HepG2 (cell line): Measurements from ENCODE around the gene SEMA4F. TPM values are rescaled to one million over a fixed set of nuclear protein-coding genes. Genes with fewer than 3 reads are reported as not detected.

Experiments used
- ATAC-seq: fragments of 200-7000 bp; cut with Tn5 transposase; 3 replicates; pipeline ENCODE4 v1.9.1; 2020; ENCODE audit warnings: mild to moderate bottlenecking, moderate library complexity
- BruUV-seq: library from RNA; stranded (reverse); fragments of 400-500 nt; replicated peaks from 2 replicates; lab custom pipeline; 2021; lab: Mats Ljungman, UMichigan
- CTCF ChIA-PET: fragments of 300-600 bp; formaldehyde crosslinking; extraction: SDS; loops from one replicate; lab custom pipeline; 2021; ENCODE audit warnings: low total read pairs, inconsistent platforms, low intra/inter-chr PET ratio; lab: Yijun Ruan, JAX
- POLR2A ChIA-PET: fragments of 350-600 bp; sonication (Branson Sonifier 250); formaldehyde crosslinking; loops from one replicate; lab custom pipeline; 2020; ENCODE audit warnings: antibody characterized with exemption, inconsistent platforms; lab: Yijun Ruan, JAX
- DNase-seq: peaks from one replicate; pipeline ENCODE4 v3.0.0-alpha.2; 2015; ENCODE audit warnings: low spot score
- FAIRE-seq: peaks from 3 replicates; lab custom pipeline; 2011; peaks lifted over from hg19 to GRCh38; lab: Jason Lieb, UNC
- H2AFZ ChIP-seq: one replicate; pipeline ENCODE4 v1.6.1; 2011; ENCODE audit warnings: low read length, inconsistent platforms
- H3K27ac ChIP-seq: fragments of 300-600 bp; 3 replicates; pipeline ENCODE4 v1.8.0; 2011; ENCODE audit warnings: mixed run types, mild to moderate bottlenecking, mixed read lengths, low read length, inconsistent platforms; ENCODE audit not compliant: insufficient read depth; ENCODE audit errors: extremely low read length
- H3K27me3 ChIP-seq, 2 experiments: fragments of 200-600 bp in 1 of 2; 2 replicates in 1 of 2; 3 replicates in 1 of 2; pipeline versions ENCODE4 v1.6.0 to v1.8.0; 2011; ENCODE audit warnings: low read length in 2 of 2, mild to moderate bottlenecking in 2 of 2, moderate library complexity in 2 of 2, inconsistent platforms in 1 of 2; ENCODE audit not compliant: insufficient read depth in 2 of 2, control insufficient read depth in 1 of 2
- H3K36me3 ChIP-seq, 2 experiments: fragments of 200-600 bp in 1 of 2; replicated peaks in 1 of 2; 2 replicates in 1 of 2; 3 replicates in 1 of 2; pipeline versions ENCODE4 v1.5.1 to v1.8.0; 2011; ENCODE audit warnings: low read length in 2 of 2, inconsistent platforms in 1 of 2; ENCODE audit not compliant: insufficient read depth in 2 of 2, control insufficient read depth in 1 of 2
- H3K4me1 ChIP-seq: 2 replicates; pipeline ENCODE4 v1.5.1; 2012; ENCODE audit warnings: low read length, inconsistent platforms; ENCODE audit not compliant: insufficient read depth
- H3K4me2 ChIP-seq: 2 replicates; pipeline ENCODE4 v1.6.0; 2011; ENCODE audit warnings: low read depth, low read length, inconsistent platforms
- H3K4me3 ChIP-seq, 3 experiments: fragments of 200-600 bp in 1 of 3; sonication (generic), shearing (Covaris generic) in 1 of 3; replicated peaks in 1 of 3; 2 replicates each; pipeline ENCODE4 v1.5.1; 2011 to 2016; ENCODE audit warnings: low read length in 3 of 3, inconsistent platforms in 2 of 3, low read depth in 2 of 3, mild to moderate bottlenecking in 2 of 3, control low read depth in 1 of 3, mixed read lengths in 1 of 3; ENCODE audit not compliant: insufficient read depth in 1 of 3
- H3K79me2 ChIP-seq: one replicate; pipeline ENCODE4 v1.6.1; 2011; ENCODE audit warnings: low read length, inconsistent platforms; ENCODE audit not compliant: insufficient read depth
- H3K9ac ChIP-seq: 2 replicates; pipeline ENCODE4 v1.6.0; 2011; ENCODE audit warnings: mild to moderate bottlenecking, low read depth, low read length, inconsistent platforms; ENCODE audit not compliant: insufficient read depth
- H3K9me3 ChIP-seq: 2 replicates; pipeline ENCODE4 v1.5.1; 2012; ENCODE audit warnings: mild to moderate bottlenecking, low read length
- H4K20me1 ChIP-seq: 2 replicates; pipeline ENCODE4 v1.6.0; 2011; ENCODE audit warnings: inconsistent platforms, mild to moderate bottlenecking, low read length, moderate library complexity; ENCODE audit not compliant: insufficient read depth
- EZH2 ChIP-seq: conservative IDR thresholded peaks from 2 replicates; pipeline ENCODE4 v1.6.1; 2012; ENCODE audit warnings: mild to moderate bottlenecking, low read depth, low read length, moderate library complexity
- FUBP1 ChIP-seq: sonication (generic); formaldehyde crosslinking; IDR thresholded peaks from 2 replicates; pipeline ENCODE4 v1.5.1; 2020; ENCODE audit warnings: missing genetic modification reagents, mild to moderate bottlenecking, borderline replicate concordance
- HMG20A ChIP-seq: IDR thresholded peaks from 2 replicates; pipeline ENCODE4 v1.6.1; 2016; ENCODE audit warnings: borderline replicate concordance
- JARID2 ChIP-seq: sonication (generic); formaldehyde crosslinking; IDR thresholded peaks from 2 replicates; pipeline ENCODE4 v1.8.1; 2023; ENCODE audit warnings: missing genetic modification reagents, inconsistent platforms; ENCODE audit not compliant: insufficient replicate concordance
- NFKB2 ChIP-seq: sonication (generic); formaldehyde crosslinking; IDR thresholded peaks from 2 replicates; pipeline ENCODE4 v1.4.0; 2020; ENCODE audit warnings: missing genetic modification reagents, borderline replicate concordance
- PRDM10 ChIP-seq: sonication (generic); formaldehyde crosslinking; IDR thresholded peaks from 2 replicates; pipeline ENCODE4 v1.4.0; 2020; ENCODE audit warnings: low read depth, missing genetic modification reagents
- RCOR2 ChIP-seq: IDR thresholded peaks from 2 replicates; pipeline ENCODE4 v1.6.1; 2016; ENCODE audit warnings: missing biosample characterization, missing genetic modification reagents
- SP1 ChIP-seq, 2 experiments: fragments of 450-650 bp in 1 of 2; sonication (generic) in 1 of 2; formaldehyde crosslinking in 1 of 2; IDR thresholded peaks; 2 replicates each; pipeline versions ENCODE4 v1.4.0 to v1.6.1; 2016 to 2020; ENCODE audit warnings: missing genetic modification reagents in 1 of 2
- TIGD3 ChIP-seq: sonication (generic); formaldehyde crosslinking; IDR thresholded peaks from 2 replicates; pipeline ENCODE4 v1.5.1; 2020; ENCODE audit warnings: mild to moderate bottlenecking, missing genetic modification reagents, borderline replicate concordance
- ZNF121 ChIP-seq: sonication (generic); formaldehyde crosslinking; IDR thresholded peaks from 2 replicates; pipeline ENCODE4 v1.5.0; 2020; ENCODE audit warnings: mild to moderate bottlenecking, missing genetic modification reagents
- ZNF543 ChIP-seq: sonication (generic); formaldehyde crosslinking; IDR thresholded peaks from 2 replicates; pipeline ENCODE4 v1.4.0; 2020; ENCODE audit warnings: mild to moderate bottlenecking, missing genetic modification reagents
- ZNF788 ChIP-seq: sonication (generic); formaldehyde crosslinking; IDR thresholded peaks from 2 replicates; pipeline ENCODE4 v1.5.0; 2020; ENCODE audit warnings: mild to moderate bottlenecking, missing genetic modification reagents, borderline replicate concordance
- ZNF883 ChIP-seq: sonication (generic); formaldehyde crosslinking; IDR thresholded peaks from 2 replicates; pipeline ENCODE4 v1.5.1; 2020; ENCODE audit warnings: mild to moderate bottlenecking, missing genetic modification reagents; ENCODE audit errors: not compliant biosample characterization
- WGBS: methylation state at CpG from one replicate; pipeline ENCODE4 v1.1.6; 2017; ENCODE audit warnings: low lambda C conversion rate; 5-methylcytosine and 5-hydroxymethylcytosine counted together
- in situ Hi-C: cut with HindIII; loops from 2 replicates; pipeline ENCODE4 v1.10.0; 2017; ENCODE audit warnings: low pct_unique_long_range_greater_than_20kb; ENCODE audit not compliant: extremely low pct_ligation_motif_present
- intact Hi-C: fragments of 100-400 bp; cut with micrococcal nuclease; formaldehyde crosslinking; loops from one replicate; pipeline ENCODE4 v1.10.0; 2022; ENCODE audit not compliant: unreplicated experiment
- polyA plus RNA-seq, 8 experiments: library from polyadenylated mRNA; depleted of rRNA in 3 of 8; stranded (reverse) in 7 of 8; unstranded in 1 of 8; fragments of >200 nt; fragmentation: Illumina TruSeq in 4 of 8; extraction: Trizol in 4 of 8; gene quantifications; 2 replicates each; pipeline versions ENCODE4 v1.2.1 to v1.2.3, GENCODE V29; 2011 to 2016; ENCODE audit warnings: low read depth in 4 of 8, missing spikeins in 1 of 8, mixed read lengths in 1 of 8; ENCODE audit not compliant: insufficient read depth in 1 of 8
- total RNA-seq, 5 experiments: library from RNA; depleted of rRNA; stranded (reverse); fragments of >200 nt; fragmentation: Illumina TruSeq; extraction: Trizol; gene quantifications; 2 replicates each; pipeline ENCODE4 v1.2.3, GENCODE V29; 2016; ENCODE audit warnings: low read depth in 1 of 5

Gene SEMA4F
- total and polyA plus RNA-seq, 2 of the 13 experiments (the other 11 are each of a cell fraction or from before 2014, with no cell fraction given) = 7.1 to 10.3 TPM

DNA sequence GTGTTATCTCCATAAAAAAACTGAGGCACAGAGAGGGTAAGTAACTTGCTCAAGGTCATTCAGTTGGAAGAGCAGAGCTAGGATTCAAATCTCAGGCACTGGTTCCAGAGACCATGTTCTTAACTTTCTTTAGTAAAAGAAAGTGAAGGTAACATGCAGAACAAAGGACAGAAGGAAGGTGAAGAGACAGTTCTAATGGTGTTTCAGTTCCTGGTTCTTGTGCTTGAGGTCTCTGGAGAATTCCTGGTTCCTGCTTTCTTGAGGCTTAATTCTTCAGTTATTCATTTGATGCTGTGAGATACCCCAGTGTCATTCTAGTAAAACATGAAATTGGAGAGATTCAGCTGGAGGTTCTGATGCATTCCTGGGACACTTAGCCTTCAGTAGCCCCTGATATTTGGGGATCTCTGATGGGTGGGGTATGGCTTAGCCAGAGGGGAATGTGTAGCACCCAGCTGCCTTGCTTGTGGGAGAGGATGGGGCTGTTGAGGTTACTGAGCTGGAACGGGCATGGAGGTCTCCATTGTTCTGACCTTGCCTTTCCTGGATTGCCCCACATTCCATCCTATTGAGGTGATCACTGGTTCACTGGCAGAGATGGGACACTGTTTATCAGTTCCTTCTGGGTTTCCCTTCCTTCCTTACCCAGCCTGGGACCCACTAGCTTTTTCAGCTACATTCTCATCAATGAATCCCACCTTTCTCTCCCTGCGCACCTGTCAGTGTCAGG, 46.8 kb downstream of the SEMA4F start:
- ATAC-seq (peak; percentile 57), DNase-seq (no peak), FAIRE-seq (no peak)
- H4K20me1 ChIP-seq = no peaks in the 10 kb centered on the region
- CTCF ChIA-PET = no interaction called here
- H2AFZ ChIP-seq = no peak overlapping the region
- WGBS = 36% methylated on average over 2 of the region's 2 CpGs
- H3K9ac ChIP-seq = no peak overlapping the region
- no peak overlapping the region for H3K4me3 ChIP-seq
- BruUV-seq = no TSS peak
- H3K27me3 ChIP-seq = peaks cover under 1 to 11% of the 10 kb centered on the region in 2 experiments; a peak in 2 of 5 replicates
- no peak overlapping the region for H3K27ac ChIP-seq
- no peaks in the 10 kb centered on the region for H3K36me3 ChIP-seq
- in situ Hi-C loops (no loop called here), intact Hi-C loops (no loop called here)
- no peaks in the 10 kb centered on the region for H3K9me3 ChIP-seq
- no peak overlapping the region for H3K4me2 ChIP-seq
- POLR2A ChIA-PET = no interaction called here
- no peaks in the 10 kb centered on the region for H3K79me2 ChIP-seq
- H3K4me1 ChIP-seq = peaks cover 42% of the 10 kb centered on the region
- no peak for TF ChIP-seq PRDM10 (CRISPR knock-in tag)
- no peak for TF ChIP-seq ZNF543
- TF ChIP-seq ZNF883 (CRISPR knock-in tag) = no peak
- TF ChIP-seq TIGD3 = no peak
- no peak for TF ChIP-seq HMG20A (CRISPR knock-in tag)
- no peak for TF ChIP-seq RCOR2 (CRISPR knock-in tag)
- TF ChIP-seq FUBP1 = no peak
- no peak for TF ChIP-seq JARID2 (CRISPR knock-in tag)
- no peak for TF ChIP-seq ZNF121 (CRISPR knock-in tag)
- no peak for TF ChIP-seq EZH2
- no peak for TF ChIP-seq SP1 (IDR thresholded peaks at IDR 0.05)
- TF ChIP-seq SP1 (CRISPR knock-in tag; IDR thresholded peaks at IDR 0.05) = no peak
- no peak for TF ChIP-seq NFKB2 (CRISPR knock-in tag)
- TF ChIP-seq ZNF788 (CRISPR knock-in tag) = no peak
